GM12892 (cell line): ENCODE measurements around the gene RNF146.

Source experiments
- DNase-seq: peaks from one replicate; pipeline ENCODE4 v3.0.0; 2011; ENCODE audit not compliant: insufficient read length
- FAIRE-seq: peaks from 2 replicates; lab custom pipeline; 2011; peaks lifted over from hg19 to GRCh38; lab: Jason Lieb, UNC
- POLR2A ChIP-seq: IDR thresholded peaks from 2 replicates; pipeline ENCODE4 v1.6.1; 2011; ENCODE audit warnings: low read depth, low read length, control low read depth
- POLR2AphosphoS5 ChIP-seq: IDR thresholded peaks from 2 replicates; pipeline ENCODE4 v1.6.1; 2011; ENCODE audit warnings: low read depth, low read length, control low read depth
- TAF1 ChIP-seq: IDR thresholded peaks from 2 replicates; pipeline ENCODE4 v1.6.1; 2011; ENCODE audit warnings: low read depth, mild to moderate bottlenecking, control low read depth, low read length, borderline replicate concordance

The RNF146 gene

DNA sequence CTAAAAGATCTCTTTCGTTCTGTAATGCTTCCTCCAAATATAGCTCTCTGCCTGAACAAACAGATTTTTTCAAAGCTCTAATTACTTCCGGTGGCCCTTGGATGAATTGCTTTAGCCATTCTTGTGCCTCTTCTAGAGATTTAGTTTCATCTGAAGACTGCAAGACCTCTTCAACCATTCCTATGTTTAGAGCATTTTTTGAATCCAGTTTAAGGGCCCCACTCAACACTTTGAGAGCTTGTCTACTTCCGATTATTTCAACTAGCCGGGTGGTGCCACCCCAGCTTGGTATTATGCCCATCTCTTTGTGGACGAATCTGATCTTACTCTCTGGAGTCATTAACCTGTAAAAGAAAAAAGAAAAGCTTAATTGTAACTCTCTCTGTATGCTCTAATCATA lies 23.3 kb downstream of the RNF146 start:
- no peak for TF ChIP-seq POLR2AphosphoS5
- TF ChIP-seq POLR2A, result no peak
- TF ChIP-seq TAF1, result no peak
- no peak for FAIRE-seq
- no peak for DNase-seq

DNA sequence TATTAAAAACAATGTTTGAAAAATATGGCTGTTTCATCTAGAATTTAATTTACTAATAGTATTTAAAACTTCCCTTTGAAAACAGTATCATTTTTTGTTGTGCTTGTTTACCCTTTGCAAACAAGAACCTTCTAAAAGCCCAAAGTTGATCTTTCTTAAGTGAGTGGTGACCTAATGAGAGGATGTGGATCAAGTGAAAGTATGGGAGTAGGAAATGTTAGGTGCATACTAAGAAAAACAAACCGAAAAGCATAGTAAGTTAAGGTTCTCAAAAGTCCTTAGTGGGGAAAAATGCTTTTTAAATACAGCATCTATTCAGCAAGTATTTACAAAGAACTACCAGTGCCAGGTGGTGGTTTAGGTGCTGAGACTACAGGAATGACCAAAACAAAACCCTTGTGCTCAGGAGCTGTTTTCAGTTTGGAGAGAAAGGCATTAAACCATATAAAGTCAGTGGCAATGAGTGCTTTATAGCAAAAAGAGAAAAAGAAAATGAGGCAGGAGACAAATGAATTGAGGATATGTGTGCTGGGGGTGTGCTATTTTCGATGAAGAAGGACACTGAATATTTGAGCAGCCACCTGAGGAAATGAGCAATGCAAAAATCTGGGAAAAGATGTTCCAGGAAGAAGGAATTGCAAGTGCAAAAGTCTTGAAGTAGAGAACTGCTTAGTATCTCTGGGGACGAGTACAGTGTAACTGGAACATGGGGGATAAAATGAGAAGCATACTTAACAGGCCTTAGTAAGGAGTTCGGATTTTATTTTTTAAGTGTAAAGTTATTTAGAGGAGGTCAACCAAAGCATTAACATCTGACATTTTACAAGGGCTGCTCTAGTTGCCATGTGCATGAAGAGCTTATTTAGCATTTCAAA lies 24.0 kb downstream of the RNF146 start:
- FAIRE-seq (peak; percentile 40), DNase-seq (no peak)
- TF ChIP-seq TAF1, result no peak
- TF ChIP-seq POLR2A, result no peak
- TF ChIP-seq POLR2AphosphoS5, result no peak

DNA sequence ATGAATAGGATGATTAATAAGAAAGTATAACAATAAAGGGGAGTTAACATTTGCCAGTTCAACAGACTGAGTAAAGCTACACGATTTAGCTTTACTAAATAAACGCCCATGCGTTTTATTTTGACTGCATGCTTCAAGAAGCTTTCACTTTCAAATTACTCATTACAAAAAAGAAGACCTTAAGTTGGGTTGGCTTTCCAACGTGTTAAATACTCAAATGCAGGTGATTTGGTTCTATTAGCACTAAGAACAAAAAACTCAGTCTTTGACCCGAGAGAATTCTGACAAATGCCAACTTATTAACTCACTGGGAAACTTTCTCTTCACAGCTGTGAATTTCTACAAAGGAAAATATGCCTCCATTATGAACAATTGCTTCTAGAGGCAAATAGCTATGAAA lies 24.8 kb downstream of the RNF146 start:
- no peak for DNase-seq
- peak; percentile 80 for FAIRE-seq
- TF ChIP-seq POLR2A, result no peak
- no peak for TF ChIP-seq POLR2AphosphoS5
- TF ChIP-seq TAF1, result no peak

DNA sequence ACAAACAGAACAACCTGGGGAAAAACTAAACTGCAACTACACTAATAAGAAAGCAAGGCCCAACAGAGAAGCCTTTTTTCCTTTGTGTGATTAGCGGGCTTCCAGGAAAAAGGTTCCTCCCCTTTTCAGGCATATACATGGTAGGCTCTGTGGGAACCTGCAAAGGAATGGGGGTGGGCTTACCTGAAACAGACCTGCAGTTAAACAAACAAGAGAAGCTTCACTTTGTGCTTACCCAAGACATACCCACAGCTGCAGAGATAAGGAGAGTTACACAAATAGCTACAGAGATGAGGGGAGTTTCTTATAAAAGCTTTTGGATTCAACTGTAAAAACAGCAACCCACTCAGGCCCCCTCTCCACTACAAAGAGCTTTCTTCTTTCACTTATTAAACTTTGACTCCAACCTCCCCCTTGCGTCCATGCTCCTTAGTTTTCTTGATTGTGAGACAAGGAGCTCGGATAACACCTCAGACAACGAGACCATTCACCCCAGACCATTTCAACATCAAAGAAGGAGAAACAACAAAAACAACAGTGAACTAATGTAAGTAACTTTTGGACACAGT lies 30.9 kb downstream of the RNF146 start:
- DNase-seq (no peak), FAIRE-seq (no peak)
- TF ChIP-seq POLR2A (no peak), POLR2AphosphoS5 (no peak), TAF1 (no peak)

DNA sequence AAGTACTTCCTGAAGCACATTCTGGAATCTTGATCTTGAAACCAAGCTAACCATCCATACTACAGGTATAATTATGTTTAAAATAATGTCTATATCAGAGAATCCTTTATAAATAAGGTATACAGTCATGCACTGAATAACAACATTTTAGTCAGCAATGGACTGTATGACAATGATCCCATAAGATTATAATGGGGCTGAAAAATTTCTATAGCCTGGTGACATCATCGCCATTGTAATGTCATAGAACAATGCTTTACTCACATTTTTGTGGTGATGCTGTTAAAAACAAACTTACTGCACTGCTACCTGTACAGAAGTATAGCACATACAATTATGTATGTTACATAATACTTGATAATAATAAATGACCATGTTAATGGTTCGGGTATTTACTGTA lies 31.8 kb downstream of the RNF146 start:
- no peak for TF ChIP-seq POLR2A
- no peak for FAIRE-seq
- no peak for DNase-seq

DNA sequence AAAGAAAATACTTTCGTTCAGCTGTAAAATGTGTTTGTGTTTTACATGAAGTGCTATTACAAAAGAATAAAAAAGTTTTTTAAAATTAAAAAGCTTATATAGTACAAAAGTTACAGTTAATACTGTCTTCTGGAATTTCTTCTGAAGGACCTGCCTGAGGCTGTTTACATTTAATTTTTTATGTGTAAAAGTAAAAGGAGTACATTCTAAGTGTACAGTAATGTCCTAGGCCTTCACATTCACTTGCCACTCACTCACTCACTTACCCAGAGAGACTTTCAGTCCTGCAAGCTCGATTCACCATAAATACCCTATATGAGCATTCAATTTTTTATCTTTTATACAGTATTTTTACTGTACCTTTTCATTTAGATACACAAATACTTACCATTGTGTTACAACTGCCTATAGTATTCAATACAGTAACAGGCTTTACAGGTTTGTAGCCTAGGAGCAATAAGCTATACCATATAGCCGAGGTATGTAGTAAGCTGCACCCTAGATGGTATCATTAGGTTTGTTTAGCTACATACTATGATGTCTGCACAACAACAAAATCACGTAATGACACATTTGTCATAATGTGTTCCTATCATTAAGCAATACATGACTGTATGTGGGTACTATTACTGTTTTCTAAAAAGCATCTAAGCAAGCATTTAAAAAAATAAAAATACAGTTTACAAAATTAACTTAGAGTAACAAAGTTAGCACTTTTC lies 33.0 kb downstream of the RNF146 start:
- DNase-seq, result no peak
- FAIRE-seq, result no peak
- TF ChIP-seq TAF1, result no peak
- no peak for TF ChIP-seq POLR2AphosphoS5
- TF ChIP-seq POLR2A, result no peak

DNA sequence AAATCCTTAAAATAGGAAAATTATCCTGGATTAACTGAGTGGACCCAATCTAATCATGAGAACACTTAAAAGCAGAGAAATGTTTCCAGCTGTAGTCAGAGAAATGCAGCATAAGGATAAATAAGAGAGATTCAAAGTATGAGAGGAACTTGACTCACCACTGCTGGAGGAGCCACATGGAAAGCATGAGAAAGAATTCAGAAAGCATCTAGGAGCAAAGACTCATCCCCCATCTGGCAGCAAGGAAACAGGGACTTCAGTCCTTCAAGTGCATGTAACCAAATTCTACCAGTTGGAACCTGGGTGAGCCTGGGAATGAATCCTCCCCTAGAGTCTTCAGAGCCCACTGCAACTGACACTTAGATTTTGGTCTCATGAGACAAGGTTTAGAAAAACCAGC lies 33.7 kb downstream of the RNF146 start:
- DNase-seq (no peak), FAIRE-seq (peak; percentile 24)
- TF ChIP-seq TAF1 (no peak), POLR2AphosphoS5 (no peak), POLR2A (no peak)

DNA sequence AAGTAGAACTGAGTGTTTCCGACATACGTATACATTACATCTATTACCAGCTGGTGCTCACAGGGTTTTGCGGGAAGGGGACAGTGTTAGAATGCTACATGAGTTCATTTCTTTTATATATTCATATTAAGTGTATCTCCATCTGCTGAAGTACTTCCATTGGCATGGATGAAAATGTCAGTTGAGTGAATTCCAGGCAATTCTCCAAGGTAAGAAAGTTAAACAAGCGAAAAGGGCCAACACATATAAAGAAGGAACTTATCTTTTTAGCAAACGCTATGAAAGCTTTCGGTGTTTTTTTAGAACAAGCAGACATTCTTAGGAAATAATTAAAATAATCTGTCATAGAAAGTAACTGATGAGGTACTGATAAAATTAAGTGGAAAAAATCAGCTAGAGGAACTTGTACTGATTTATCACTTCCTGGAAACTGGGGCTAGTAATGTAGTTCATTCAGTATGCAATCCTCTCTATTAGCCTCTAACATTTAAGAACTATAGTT lies 34.6 kb downstream of the RNF146 start:
- no peak for DNase-seq
- FAIRE-seq, result no peak

DNA sequence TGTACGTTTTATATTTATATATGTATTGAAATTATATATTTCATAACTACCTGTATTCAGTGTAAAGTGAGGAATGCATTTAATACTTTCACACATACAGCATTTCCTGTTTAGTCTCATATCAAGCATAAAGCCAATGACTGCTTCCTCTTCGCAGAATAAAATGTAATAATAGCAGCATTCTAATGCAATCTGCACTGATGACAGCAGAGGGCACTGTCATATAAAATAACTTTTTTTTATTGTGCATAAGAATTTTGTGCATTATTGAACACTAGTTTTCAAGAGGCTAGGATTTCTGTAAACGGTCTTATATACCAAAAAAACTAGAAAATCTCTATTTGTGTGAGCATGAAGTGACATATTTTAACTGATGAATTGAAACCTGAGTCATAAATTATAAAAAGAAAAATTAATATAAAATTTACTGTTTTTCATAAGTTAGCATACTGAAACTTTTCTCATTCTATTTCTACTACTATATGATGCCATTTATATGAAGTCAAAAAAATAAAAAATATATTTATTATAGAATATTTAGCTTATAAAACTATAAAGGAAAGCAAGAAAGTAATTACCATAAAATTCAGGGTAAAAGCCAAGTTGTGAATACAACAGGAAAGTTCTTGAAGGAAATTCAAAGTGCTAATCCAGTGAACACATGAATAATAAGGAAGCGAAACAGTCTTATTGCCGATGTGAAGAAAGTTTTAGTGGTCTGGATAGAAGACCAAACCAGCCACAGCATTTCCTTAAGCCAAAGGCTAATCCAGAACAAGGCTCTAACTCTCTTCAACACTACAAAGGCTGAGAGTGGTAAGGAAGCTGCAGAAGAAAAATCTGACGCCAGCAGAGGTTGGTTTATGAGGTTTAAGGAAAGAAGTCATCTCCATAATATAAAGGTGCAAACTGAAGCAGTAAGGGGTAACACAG lies 36.3 kb downstream of the RNF146 start:
- DNase-seq, result no peak
- peak; percentile 67 for FAIRE-seq
- no peak for TF ChIP-seq POLR2AphosphoS5
- no peak for TF ChIP-seq TAF1
- no peak for TF ChIP-seq POLR2A

More for the DNA sequence above, 34.6 kb downstream of the RNF146 start:
- TF ChIP-seq POLR2A, result no peak
- no peak for TF ChIP-seq TAF1
- no peak for TF ChIP-seq POLR2AphosphoS5

DNA sequence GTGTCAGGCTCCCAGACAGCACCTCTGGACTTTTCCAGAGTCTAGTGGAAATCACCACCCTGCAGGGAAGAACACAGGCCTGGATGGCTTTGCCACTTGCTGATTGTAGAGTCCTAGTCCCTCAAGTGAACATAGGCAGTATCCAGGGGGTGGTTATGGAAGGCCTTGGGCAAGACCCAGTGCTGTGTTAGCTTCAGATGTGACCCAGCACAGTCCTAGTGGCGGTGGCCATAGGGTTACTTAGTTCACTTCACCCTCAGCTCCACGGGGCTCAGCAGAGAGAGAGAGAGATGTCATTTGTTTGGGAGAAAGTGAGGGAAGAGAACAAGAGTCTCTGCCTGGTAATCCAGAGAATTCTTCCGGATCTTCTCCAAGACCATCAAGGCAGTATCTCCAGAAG lies 37.3 kb downstream of the RNF146 start:
- TF ChIP-seq POLR2A (no peak), POLR2AphosphoS5 (no peak), TAF1 (no peak)
- FAIRE-seq (no peak), DNase-seq (no peak)
